ENCODE measurements around the gene CDX2. TPM values are rescaled to one million over a fixed set of nuclear protein-coding genes. Genes with fewer than 3 reads are reported as not detected.
"Not testable (repeated sequence)": the region's sequence is repeated elsewhere in the genome, so short reads cannot be mapped to it uniquely, and the experiment has no call there.

CDX2 gene, protein sequence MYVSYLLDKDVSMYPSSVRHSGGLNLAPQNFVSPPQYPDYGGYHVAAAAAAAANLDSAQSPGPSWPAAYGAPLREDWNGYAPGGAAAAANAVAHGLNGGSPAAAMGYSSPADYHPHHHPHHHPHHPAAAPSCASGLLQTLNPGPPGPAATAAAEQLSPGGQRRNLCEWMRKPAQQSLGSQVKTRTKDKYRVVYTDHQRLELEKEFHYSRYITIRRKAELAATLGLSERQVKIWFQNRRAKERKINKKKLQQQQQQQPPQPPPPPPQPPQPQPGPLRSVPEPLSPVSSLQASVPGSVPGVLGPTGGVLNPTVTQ
- total RNA-seq, result not detected
- not detected for polyA plus RNA-seq

DNA sequence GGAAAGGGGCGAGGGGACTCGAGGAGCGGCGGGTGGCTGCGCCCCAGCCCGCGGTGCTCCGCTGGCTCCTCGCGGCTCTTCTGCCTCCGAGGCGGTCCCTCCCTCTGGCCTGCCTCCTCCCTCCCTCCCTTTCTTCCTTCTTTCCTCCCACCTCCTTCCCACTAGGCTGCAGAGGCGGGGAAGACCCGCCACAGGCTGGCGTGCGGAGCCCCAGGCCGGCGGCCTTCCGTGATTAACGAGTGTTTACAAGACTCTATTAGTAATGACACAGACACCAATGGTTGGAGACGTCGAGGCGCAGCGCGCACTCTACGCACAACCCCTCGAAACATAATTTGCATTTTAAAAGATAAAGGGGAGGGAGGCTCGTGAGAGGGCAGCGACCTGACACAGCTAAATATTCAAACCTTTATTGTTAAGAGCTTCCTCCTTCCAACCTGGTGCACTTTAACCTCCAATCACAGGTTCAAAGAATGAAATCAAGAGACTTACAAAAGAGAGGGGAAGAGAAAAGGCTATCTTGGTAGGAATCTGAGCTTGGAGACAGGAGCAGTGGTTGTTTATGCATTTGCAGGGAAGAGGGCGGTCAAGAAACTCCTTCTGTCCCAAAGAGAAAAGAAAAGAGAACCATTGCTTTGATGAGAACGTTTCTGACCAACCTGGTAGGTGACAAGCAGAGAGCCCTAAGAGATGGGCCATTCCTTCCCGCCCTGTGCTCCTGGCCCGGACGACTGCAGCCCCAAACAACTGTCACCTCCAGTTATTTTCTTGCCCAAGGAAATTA is at the start of gene CDX2:
Gene CDX2 (minus strand): TSS at position 234 of the 784 bp plus-strand sequence. CDS start 309 bp downstream, outside the sequence.
- ChIA-PET CTCF (interaction anchor here (1.1 to 1.4 kb wide), 2 partner anchors 9 to 139 kb away, joined by 3 read pairs; no protein-coding TSS in a partner anchor), POLR2A (no interaction called here)
- Mint-ChIP-seq H3K4me3 (peak within 1 kb of the TSS in 4 of 7 donors; percentile 50 to 63 (median 56)), H3K27ac (no peak within 1 kb of the TSS), H3K27me3 (peaks cover 62 to 82% of the 10 kb centered on the region in 2 donors), H3K9me3 (no peaks in the 10 kb centered on the region), H3K36me3 (no peaks in the 10 kb centered on the region), H3K4me1 (peaks cover 9 to 38% (median 13%) of the 10 kb centered on the region in 3 donors)
- H3K27ac ChIP-seq (ENCODE audit: low read depth, low read length), result no peak within 1 kb of the TSS
- no peaks in the 10 kb centered on the region for H3K4me1 ChIP-seq (ENCODE audit: insufficient read depth, low read length)
- H3K27me3 ChIP-seq (ENCODE audit: insufficient read depth, low read length, poor library complexity, severe bottlenecking), result peaks cover 35% of the 10 kb centered on the region
- no peaks in the 10 kb centered on the region for H3K36me3 ChIP-seq (ENCODE audit: insufficient read depth, low read length)
- H3K9me3 ChIP-seq (ENCODE audit: low read length), result no peaks in the 10 kb centered on the region
- H3K4me3 ChIP-seq (ENCODE audit: low read length), result no peak within 1 kb of the TSS
- DNase-seq, result no peak

DNA sequence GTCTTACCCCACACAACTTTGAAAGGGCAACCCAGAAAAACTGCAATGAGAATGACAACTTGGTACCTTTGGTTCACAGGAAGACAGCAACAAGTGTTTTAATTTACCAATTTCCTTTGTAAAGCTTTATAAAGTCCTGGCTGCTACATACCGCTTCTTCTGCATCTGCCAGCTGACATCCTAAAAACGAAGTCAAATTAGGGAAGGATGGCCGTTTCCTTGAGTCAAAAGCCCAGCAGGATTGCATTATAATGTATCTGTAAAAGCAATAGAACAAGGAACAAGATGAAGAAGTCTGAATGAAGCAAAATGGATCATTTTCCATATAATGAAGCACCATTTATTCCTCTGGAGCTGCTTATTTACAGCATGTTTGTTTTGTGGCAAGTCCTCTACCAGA is 45.2 kb upstream of the CDX2 start:
- H3K27me3 Mint-ChIP-seq, result peaks cover 14 to 48% of the 10 kb centered on the region in 2 donors
- POLR2A ChIA-PET, result no interaction called here
- H3K36me3 Mint-ChIP-seq, result no peaks in the 10 kb centered on the region
- Histone ChIP-seq H3K4me1 (ENCODE audit: insufficient read depth, low read length) (no peaks in the 10 kb centered on the region), H3K27me3 (ENCODE audit: insufficient read depth, low read length, poor library complexity, severe bottlenecking) (no peaks in the 10 kb centered on the region), H3K4me3 (ENCODE audit: low read length) (no peak overlapping the region), H3K36me3 (ENCODE audit: insufficient read depth, low read length) (no peaks in the 10 kb centered on the region), H3K27ac (ENCODE audit: low read depth, low read length) (no peak overlapping the region), H3K9me3 (ENCODE audit: low read length) (no peaks in the 10 kb centered on the region)
- no peak for DNase-seq
- no peak overlapping the region for H3K4me3 Mint-ChIP-seq
- no peaks in the 10 kb centered on the region for H3K4me1 Mint-ChIP-seq
- peaks cover 0 to 1% (median 0%) of the 10 kb centered on the region in 5 donors for H3K9me3 Mint-ChIP-seq
- H3K27ac Mint-ChIP-seq, result no peak overlapping the region
- CTCF ChIA-PET, result interaction anchor here (1.0 kb wide), 1 partner anchor 19 kb away, joined by 3 read pairs; no protein-coding TSS in a partner anchor

DNA sequence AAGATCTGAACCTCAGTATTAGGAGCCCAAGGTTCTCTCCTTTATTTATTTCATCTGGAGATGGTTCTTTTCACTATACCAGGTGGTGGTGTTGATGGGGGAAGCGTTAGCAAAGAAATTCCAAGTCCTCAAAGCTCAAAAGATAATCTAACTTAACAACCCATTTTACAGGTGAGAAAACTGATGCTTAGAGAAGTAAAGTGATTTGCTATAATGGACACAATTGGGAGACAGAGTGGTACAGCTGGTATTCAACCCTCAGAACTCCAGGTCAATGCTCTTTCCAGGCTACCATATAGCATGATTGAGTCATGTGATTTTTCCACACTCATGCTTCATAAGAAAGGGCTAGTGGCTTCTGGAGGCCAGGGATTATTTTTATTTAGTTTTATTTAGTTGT is 44.4 kb upstream of the CDX2 start:
- no peak overlapping the region for H3K4me3 ChIP-seq (ENCODE audit: low read length)
- POLR2A ChIA-PET, result no interaction called here

DNA sequence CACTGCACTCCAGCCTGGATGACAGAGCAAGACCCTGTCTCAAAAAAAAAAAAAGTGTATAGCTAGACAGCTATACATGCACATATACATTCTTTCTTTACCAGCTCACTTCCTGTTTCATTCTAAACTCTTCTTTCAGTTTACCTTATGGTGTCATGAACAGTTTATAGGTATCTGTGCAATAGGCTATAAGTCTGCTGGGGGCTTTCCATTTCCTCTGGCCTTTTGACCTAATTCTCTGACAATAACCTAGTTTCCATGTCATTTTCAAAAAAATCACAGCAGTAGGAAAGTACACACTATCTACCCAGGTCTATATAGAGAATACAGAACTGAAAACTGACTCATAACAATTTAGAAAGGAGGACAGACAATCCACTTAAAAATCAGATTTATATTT is 43.8 kb upstream of the CDX2 start:
- no peaks in the 10 kb centered on the region for H3K36me3 Mint-ChIP-seq
- no peak overlapping the region for H3K4me3 ChIP-seq (ENCODE audit: low read length)
- H3K4me1 ChIP-seq (ENCODE audit: insufficient read depth, low read length), result no peaks in the 10 kb centered on the region
- no peak overlapping the region for H3K4me3 Mint-ChIP-seq
- CTCF ChIA-PET, result interaction anchor here (1.2 to 1.4 kb wide), 2 partner anchors 14 to 59 kb away, joined by 3 read pairs; no protein-coding TSS in a partner anchor
- no peak for DNase-seq
- H3K27ac Mint-ChIP-seq, result no peak overlapping the region
- no peaks in the 10 kb centered on the region for H3K27me3 ChIP-seq (ENCODE audit: insufficient read depth, low read length, poor library complexity, severe bottlenecking)
- no peaks in the 10 kb centered on the region for H3K4me1 Mint-ChIP-seq
- no peaks in the 10 kb centered on the region for H3K9me3 ChIP-seq (ENCODE audit: low read length)
- POLR2A ChIA-PET, result no interaction called here
- no peak overlapping the region for H3K27ac ChIP-seq (ENCODE audit: low read depth, low read length)
- peaks cover 17 to 45% of the 10 kb centered on the region in 2 donors for H3K27me3 Mint-ChIP-seq
- peaks cover 0 to 1% (median 0%) of the 10 kb centered on the region in 5 donors for H3K9me3 Mint-ChIP-seq
- H3K36me3 ChIP-seq (ENCODE audit: insufficient read depth, low read length), result no peaks in the 10 kb centered on the region

More for the DNA sequence above, 44.4 kb upstream of the CDX2 start:
- Mint-ChIP-seq H3K9me3 (peaks cover 0 to 1% (median 0%) of the 10 kb centered on the region in 5 donors), H3K36me3 (no peaks in the 10 kb centered on the region), H3K4me3 (no peak overlapping the region), H3K27ac (no peak overlapping the region), H3K4me1 (no peaks in the 10 kb centered on the region), H3K27me3 (peaks cover 17 to 49% of the 10 kb centered on the region in 2 donors)
- DNase-seq, result no peak
- H3K36me3 ChIP-seq (ENCODE audit: insufficient read depth, low read length), result no peaks in the 10 kb centered on the region
- H3K27me3 ChIP-seq (ENCODE audit: insufficient read depth, low read length, poor library complexity, severe bottlenecking), result no peaks in the 10 kb centered on the region
- CTCF ChIA-PET, result interaction anchor here (1.0 kb wide), 1 partner anchor 19 kb away, joined by 3 read pairs; no protein-coding TSS in a partner anchor
- no peaks in the 10 kb centered on the region for H3K9me3 ChIP-seq (ENCODE audit: low read length)
- H3K27ac ChIP-seq (ENCODE audit: low read depth, low read length), result no peak overlapping the region
- no peaks in the 10 kb centered on the region for H3K4me1 ChIP-seq (ENCODE audit: insufficient read depth, low read length)

DNA sequence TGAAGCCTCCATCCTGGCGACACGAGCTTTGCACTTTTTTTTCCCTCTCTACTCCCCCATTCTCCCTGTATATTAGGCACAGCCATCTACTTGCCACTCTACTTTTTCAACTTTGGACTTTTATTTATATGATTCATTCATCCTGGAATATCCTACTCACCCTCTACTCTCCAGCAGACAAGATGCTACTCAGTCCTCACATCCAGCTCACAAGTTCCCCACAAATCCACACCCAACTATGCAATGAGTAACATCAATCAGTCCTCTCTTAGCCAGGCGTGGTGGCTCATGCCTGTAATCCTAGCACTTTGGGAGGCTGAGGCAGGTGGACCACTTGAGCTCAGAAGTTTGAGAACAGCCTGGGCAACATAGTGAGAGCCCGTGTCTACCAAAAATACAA is 43.3 kb upstream of the CDX2 start:
- POLR2A ChIA-PET, result no interaction called here

DNA sequence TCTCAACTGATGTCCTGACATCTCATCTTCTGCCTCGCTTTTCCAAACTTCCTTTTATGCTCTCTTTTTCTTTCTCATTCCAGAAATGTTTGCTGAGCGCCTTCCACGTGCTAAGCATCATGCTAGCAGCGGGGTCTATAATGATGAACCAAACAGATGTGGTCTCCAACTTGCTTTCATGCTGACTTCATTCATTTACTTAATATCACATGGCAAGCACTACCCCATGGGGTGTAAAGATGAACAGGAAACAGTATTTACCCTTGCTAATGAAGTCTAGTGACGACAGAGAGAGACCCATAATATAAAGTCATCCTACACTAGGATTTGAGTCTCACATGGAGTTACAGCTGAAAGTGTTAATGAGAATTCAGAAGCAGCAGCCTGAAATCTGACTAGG is 40.9 kb upstream of the CDX2 start:
- POLR2A ChIA-PET, result no interaction called here
- peaks cover 0 to 1% (median 0%) of the 10 kb centered on the region in 5 donors for H3K9me3 Mint-ChIP-seq
- H3K4me3 Mint-ChIP-seq, result no peak overlapping the region

More for the DNA sequence above, 43.3 kb upstream of the CDX2 start:
- no peaks in the 10 kb centered on the region for H3K36me3 Mint-ChIP-seq
- Histone ChIP-seq H3K27me3 (ENCODE audit: insufficient read depth, low read length, poor library complexity, severe bottlenecking) (no peaks in the 10 kb centered on the region), H3K9me3 (ENCODE audit: low read length) (no peaks in the 10 kb centered on the region), H3K36me3 (ENCODE audit: insufficient read depth, low read length) (no peaks in the 10 kb centered on the region), H3K4me3 (ENCODE audit: low read length) (no peak overlapping the region), H3K4me1 (ENCODE audit: insufficient read depth, low read length) (no peaks in the 10 kb centered on the region), H3K27ac (ENCODE audit: low read depth, low read length) (no peak overlapping the region)
- H3K27ac Mint-ChIP-seq, result no peak overlapping the region
- no peaks in the 10 kb centered on the region for H3K4me1 Mint-ChIP-seq
- no peak overlapping the region for H3K4me3 Mint-ChIP-seq
- H3K27me3 Mint-ChIP-seq, result peaks cover 17 to 45% of the 10 kb centered on the region in 2 donors
- no peak for DNase-seq
- H3K9me3 Mint-ChIP-seq, result peaks cover 0 to 1% (median 0%) of the 10 kb centered on the region in 5 donors
- CTCF ChIA-PET, result interaction anchor here (1.2 to 1.4 kb wide), 2 partner anchors 15 to 58 kb away, joined by 3 read pairs; no protein-coding TSS in a partner anchor

DNA sequence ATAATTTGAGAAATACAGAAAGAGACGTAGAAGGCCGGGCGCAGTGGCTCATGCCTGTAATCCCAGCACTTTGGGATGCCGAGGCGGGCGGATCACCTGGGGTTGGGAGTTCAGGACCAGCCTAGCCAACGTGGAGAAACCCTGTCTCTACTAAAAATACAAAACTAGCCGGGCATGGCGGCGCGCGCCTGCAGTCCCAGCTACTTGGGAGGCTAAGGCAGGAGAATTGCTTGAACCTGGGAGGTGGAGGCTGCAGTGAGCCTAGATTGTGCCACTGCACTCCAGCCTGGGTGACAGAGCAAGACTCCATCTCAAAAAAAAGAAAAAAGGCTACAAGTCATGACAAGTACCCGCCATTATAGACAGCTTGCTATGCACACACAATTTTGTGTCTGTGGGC is 35.9 kb upstream of the CDX2 start:
- H3K27ac Mint-ChIP-seq; H3K36me3 ChIP-seq (ENCODE audit: insufficient read depth, low read length); H3K4me3 Mint-ChIP-seq; H3K4me1 ChIP-seq (ENCODE audit: insufficient read depth, low read length); H3K9me3 ChIP-seq (ENCODE audit: low read length); CTCF ChIA-PET; H3K9me3 Mint-ChIP-seq; POLR2A ChIA-PET; H3K4me3 ChIP-seq (ENCODE audit: low read length); H3K27ac ChIP-seq (ENCODE audit: low read depth, low read length); H3K4me1 Mint-ChIP-seq; H3K27me3 Mint-ChIP-seq; H3K27me3 ChIP-seq (ENCODE audit: insufficient read depth, low read length, poor library complexity, severe bottlenecking); DNase-seq; H3K36me3 Mint-ChIP-seq: not testable (repeated sequence)

More for the DNA sequence above, 40.9 kb upstream of the CDX2 start:
- Mint-ChIP-seq H3K27me3 (peaks cover 17 to 30% of the 10 kb centered on the region in 2 donors), H3K27ac (no peak overlapping the region), H3K36me3 (no peaks in the 10 kb centered on the region), H3K4me1 (no peaks in the 10 kb centered on the region)
- Histone ChIP-seq H3K4me3 (ENCODE audit: low read length) (no peak overlapping the region), H3K4me1 (ENCODE audit: insufficient read depth, low read length) (no peaks in the 10 kb centered on the region), H3K36me3 (ENCODE audit: insufficient read depth, low read length) (no peaks in the 10 kb centered on the region), H3K27me3 (ENCODE audit: insufficient read depth, low read length, poor library complexity, severe bottlenecking) (no peaks in the 10 kb centered on the region), H3K9me3 (ENCODE audit: low read length) (no peaks in the 10 kb centered on the region), H3K27ac (ENCODE audit: low read depth, low read length) (no peak overlapping the region)
- DNase-seq, result no peak
- CTCF ChIA-PET, result no interaction called here

Data from CD8-positive, alpha-beta memory T cell (primary cell).